A549 (cell line): ENCODE results near the gene CD58. TPM values are rescaled to one million over a fixed set of nuclear protein-coding genes. Genes with fewer than 3 reads are reported as not detected.

Source experiments
- ATAC-seq, 2 experiments: fragments of 200-7000 bp in 1 of 2; fragments of >200 bp in 1 of 2; cut with Nextera tagmentation in 1 of 2; cut with Tn5 transposase in 1 of 2; 3 replicates each; pipeline versions ENCODE4 v1.8.0 to v1.9.1; 2018 to 2020; ENCODE audit warnings: mild to moderate bottlenecking in 1 of 2, moderate library complexity in 1 of 2
- CTCF ChIA-PET: fragments of 300-600 bp; sonication (Branson Sonifier 250); formaldehyde crosslinking; extraction: SDS; loops from one replicate; lab custom pipeline; 2021; ENCODE audit warnings: antibody characterized with exemption, inconsistent platforms; lab: Yijun Ruan, JAX
- POLR2A ChIA-PET: fragments of 350-600 bp; formaldehyde crosslinking; extraction: SDS; loops from one replicate; lab custom pipeline; 2021; ENCODE audit warnings: antibody characterized with exemption, inconsistent platforms; lab: Yijun Ruan, JAX
- DNase-seq, 2 experiments: peaks; one replicate each; pipeline versions ENCODE4 v3.0.0 to v3.0.0-alpha.2; 2011 to 2016; ENCODE audit warnings: low read depth in 1 of 2, low spot score in 1 of 2
- FAIRE-seq: peaks from 2 replicates; lab custom pipeline; 2011; peaks lifted over from hg19 to GRCh38; lab: Jason Lieb, UNC
- H3K27ac ChIP-seq, 2 experiments: fragments of >200 bp; sonication (Bioruptor Twin); formaldehyde crosslinking; 3 replicates each; pipeline ENCODE4 v1.5.1; 2016 to 2017
- H3K4me1 ChIP-seq: fragments of >200 bp; sonication (Bioruptor Twin); formaldehyde crosslinking; 3 replicates; pipeline ENCODE4 v1.6.1; 2016
- H3K4me2 ChIP-seq: fragments of >200 bp; sonication (Bioruptor Twin); formaldehyde crosslinking; 3 replicates; pipeline ENCODE4 v1.6.1; 2016
- H3K4me3 ChIP-seq: fragments of >200 bp; sonication (Bioruptor Twin); formaldehyde crosslinking; 3 replicates; pipeline ENCODE4 v1.5.1; 2016
- H3K9me3 ChIP-seq: fragments of >200 bp; sonication (Bioruptor Twin); formaldehyde crosslinking; 3 replicates; pipeline ENCODE4 v1.6.1; 2016
- CHD2 ChIP-seq: fragments of 150-350 bp; IDR thresholded peaks from 2 replicates; pipeline ENCODE4 v1.6.1; 2014; ENCODE audit warnings: low read length; ENCODE audit not compliant: partially characterized antibody
- CHD4 ChIP-seq: fragments of 200-600 bp; sonication (generic); IDR thresholded peaks from 2 replicates; pipeline ENCODE4 v1.6.1; 2016; ENCODE audit warnings: antibody characterized with exemption, mild to moderate bottlenecking, borderline replicate concordance
- EHMT2 ChIP-seq: fragments of 200-600 bp; sonication (generic); IDR thresholded peaks from 2 replicates; pipeline ENCODE4 v1.6.1; 2016; ENCODE audit warnings: antibody characterized with exemption, low read depth, mild to moderate bottlenecking, moderate library complexity
- EP300 ChIP-seq, 2 experiments: fragments of >200 bp; sonication (Bioruptor Twin); formaldehyde crosslinking; IDR thresholded peaks; 2 replicates in 1 of 2; 3 replicates in 1 of 2; pipeline ENCODE4 v1.6.1; 2016 to 2017
- FOSB ChIP-seq: fragments of 250-450 bp; sonication (Bioruptor Pico); IDR thresholded peaks from 2 replicates; pipeline ENCODE4 v1.5.0; 2020; ENCODE audit warnings: mild to moderate bottlenecking, moderate library complexity
- FOSL2 ChIP-seq, 2 experiments: fragments of 450-650 bp in 1 of 2; fragments of >200 bp in 1 of 2; sonication (Bioruptor Twin) in 1 of 2; formaldehyde crosslinking; IDR thresholded peaks; 2 replicates each; pipeline versions ENCODE4 v1.5.0 to v1.6.1; 2016 to 2020; ENCODE audit warnings: mild to moderate bottlenecking in 1 of 2, moderate library complexity in 1 of 2
- HEYL ChIP-seq: fragments of 250-450 bp; sonication (Bioruptor Pico); IDR thresholded peaks from 2 replicates; pipeline ENCODE4 v1.8.0; 2021; ENCODE audit warnings: mild to moderate bottlenecking, moderate library complexity
- HOXA7 ChIP-seq: fragments of 250-450 bp; sonication (Bioruptor Pico); IDR thresholded peaks from 2 replicates; pipeline ENCODE4 v1.5.0; 2020; ENCODE audit warnings: mild to moderate bottlenecking, moderate library complexity
- HOXB5 ChIP-seq: fragments of 250-450 bp; sonication (Bioruptor Pico); IDR thresholded peaks from 2 replicates; pipeline ENCODE4 v1.5.0; 2020; ENCODE audit warnings: mild to moderate bottlenecking, moderate library complexity
- JUN ChIP-seq, 2 experiments: fragments of >200 bp; sonication (Bioruptor Twin); formaldehyde crosslinking; IDR thresholded peaks; 2 replicates in 1 of 2; 3 replicates in 1 of 2; pipeline ENCODE4 v1.6.1; 2016 to 2017
- KDM5A ChIP-seq: fragments of 200-600 bp; sonication (generic); IDR thresholded peaks from 2 replicates; pipeline ENCODE4 v1.6.1; 2016; ENCODE audit warnings: antibody characterized with exemption, mild to moderate bottlenecking
- MAZ ChIP-seq: fragments of 150-350 bp; IDR thresholded peaks from 2 replicates; pipeline ENCODE4 v1.6.1; 2014; ENCODE audit warnings: antibody characterized with exemption, low read depth, low read length, borderline replicate concordance
- NFE2L2 ChIP-seq: fragments of 150-350 bp; conservative IDR thresholded peaks from 2 replicates; pipeline ENCODE4 v1.6.1; 2014; ENCODE audit warnings: low read length
- NPAS2 ChIP-seq: fragments of 250-450 bp; sonication (Bioruptor Pico); IDR thresholded peaks from 2 replicates; pipeline ENCODE4 v1.8.0; 2022; ENCODE audit warnings: mild to moderate bottlenecking, moderate library complexity, borderline replicate concordance
- NR3C1 ChIP-seq: fragments of >200 bp; sonication (Bioruptor Twin); formaldehyde crosslinking; IDR thresholded peaks from 3 replicates; pipeline ENCODE4 v1.6.1; 2017
- RCOR1 ChIP-seq: fragments of 150-350 bp; IDR thresholded peaks from 2 replicates; pipeline ENCODE4 v1.6.1; 2014; ENCODE audit warnings: antibody characterized with exemption, low read length, low read depth
- RFX5 ChIP-seq: fragments of 450-650 bp; IDR thresholded peaks from 2 replicates; pipeline ENCODE4 v1.7.1; 2014; ENCODE audit warnings: antibody characterized with exemption, mild to moderate bottlenecking, moderate library complexity
- RNF2 ChIP-seq: fragments of 200-600 bp; sonication (generic); IDR thresholded peaks from 2 replicates; pipeline ENCODE4 v1.6.1; 2016; ENCODE audit warnings: low read depth, mild to moderate bottlenecking, antibody characterized with exemption, moderate library complexity, borderline replicate concordance
- SMC3 ChIP-seq: fragments of >200 bp; sonication (Bioruptor Twin); formaldehyde crosslinking; IDR thresholded peaks from 3 replicates; pipeline ENCODE4 v1.6.1; 2018; ENCODE audit warnings: inconsistent platforms
- SREBF2 ChIP-seq: fragments of 450-650 bp; IDR thresholded peaks from 2 replicates; pipeline ENCODE4 v1.6.1; 2014; ENCODE audit warnings: mild to moderate bottlenecking, moderate library complexity
- TP53 ChIP-seq: fragments of 250-450 bp; sonication (Bioruptor Pico); IDR thresholded peaks from 2 replicates; pipeline ENCODE4 v1.5.0; 2021; ENCODE audit warnings: mild to moderate bottlenecking, moderate library complexity
- ZFP36 ChIP-seq: fragments of 450-650 bp; IDR thresholded peaks from 2 replicates; pipeline ENCODE4 v1.6.1; 2014; ENCODE audit warnings: borderline replicate concordance; ENCODE audit not compliant: partially characterized antibody
- WGBS: methylation state at CpG from one replicate; pipeline ENCODE4 v1.1.6; 2017; ENCODE audit errors: missing lambda C conversion rate; 5-methylcytosine and 5-hydroxymethylcytosine counted together
- polyA plus RNA-seq, 4 experiments: library from polyadenylated mRNA; depleted of rRNA in 3 of 4; stranded (reverse); fragments of >200 nt; fragmentation: RNase III in 1 of 4; extraction: RNeasy Plus Mini Kit Qiagen cat#74134 plus additional on column Dnase treatment in 1 of 4; gene quantifications; 2 replicates in 3 of 4; 3 replicates in 1 of 4; pipeline ENCODE4 v1.2.3, GENCODE V29; 2011 to 2017
- TF ChIP-seq, protein P1 (sequence below): fragments of 250-450 bp; sonication (Bioruptor Pico); IDR thresholded peaks from 2 replicates; pipeline ENCODE4 v1.5.0; 2020; ENCODE audit warnings: low read depth, mild to moderate bottlenecking, moderate library complexity
- TF ChIP-seq, protein P2 (sequence below): fragments of 450-650 bp; IDR thresholded peaks from 2 replicates; pipeline ENCODE4 v1.6.1; 2014; ENCODE audit warnings: antibody characterized with exemption
- TF ChIP-seq, protein P3 (sequence below): fragments of 200-600 bp; sonication (generic); IDR thresholded peaks from 2 replicates; pipeline ENCODE4 v1.6.1; 2016; ENCODE audit warnings: antibody characterized with exemption, mild to moderate bottlenecking, moderate library complexity

Gene CD58
- polyA plus RNA-seq, 2 of the 4 experiments (the other 2 are of a cell fraction) = 22.4 to 38.4 TPM

GRCh38 chr1:116501870-116502244 is 69.0 kb downstream of the CD58 start:
- no peak for FAIRE-seq
- Histone ChIP-seq H3K9me3 (no peaks in the 10 kb centered on the region), H3K4me1 (peaks cover 31% of the 10 kb centered on the region), H3K4me2 (no peak overlapping the region), H3K27ac (no peak overlapping the region), H3K4me3 (no peak overlapping the region)
- DNase-seq = no peak
- TF ChIP-seq NR3C1 (no peak), CHD2 (no peak), HOXB5 (CRISPR knock-in tag) (no peak), SREBF2 (no peak), RNF2 (no peak), NFE2L2 (no peak)
- POLR2A ChIA-PET = no interaction called here
- no peak for ATAC-seq
- 65% methylated on average over 2 of the region's 2 CpGs for WGBS
- CTCF ChIA-PET = interaction anchor here (1.2 to 10.2 kb wide), 5 partner anchors 17 to 906 kb away, joined by 3 to 125 read pairs (median 7); no protein-coding TSS in a partner anchor

DNA sequence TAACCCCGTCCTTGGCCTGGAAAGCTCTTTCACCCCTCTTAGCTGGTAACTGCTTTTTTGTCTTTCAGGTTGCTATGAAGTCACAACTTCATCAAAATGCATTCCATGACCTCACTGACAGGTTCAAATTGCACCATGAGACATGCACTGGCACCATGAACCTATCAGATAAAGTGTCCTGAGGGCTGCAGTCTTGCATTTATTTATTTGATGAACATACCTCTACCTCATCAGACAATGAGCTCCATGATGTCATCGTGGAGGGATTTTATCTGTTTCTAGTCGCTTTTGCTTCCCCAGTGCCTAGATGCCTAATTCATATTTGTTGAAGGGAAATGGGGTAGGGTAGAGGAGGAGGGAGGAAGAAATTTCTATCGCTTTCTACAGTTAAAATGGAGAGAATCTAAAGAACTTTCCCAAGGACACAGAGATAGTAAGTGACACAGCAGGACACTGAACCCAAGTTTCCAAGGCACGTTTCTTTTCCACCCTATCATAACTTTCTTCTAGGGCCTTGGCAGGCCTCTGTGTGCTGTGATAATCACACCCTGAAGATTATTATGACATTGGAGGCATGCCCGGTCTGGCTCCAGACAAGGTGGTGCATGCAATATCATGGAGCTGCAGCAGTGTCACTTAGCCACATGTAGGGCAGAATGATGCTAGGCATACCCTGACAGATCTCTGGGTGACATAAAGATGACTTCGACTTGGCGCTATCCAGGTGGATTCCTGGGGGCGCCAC is 69.5 kb downstream of the CD58 start:
- no peak overlapping the region for H3K4me2 ChIP-seq
- DNase-seq = no peak
- H3K27ac ChIP-seq = no peak overlapping the region
- TF ChIP-seq RFX5 = no peak
- TF ChIP-seq TP53 (CRISPR knock-in tag) = no peak
- no peak for TF ChIP-seq MAZ
- TF ChIP-seq HEYL (CRISPR knock-in tag) = no peak
- no peak for TF ChIP-seq CHD4
- TF ChIP-seq, protein P1, sequence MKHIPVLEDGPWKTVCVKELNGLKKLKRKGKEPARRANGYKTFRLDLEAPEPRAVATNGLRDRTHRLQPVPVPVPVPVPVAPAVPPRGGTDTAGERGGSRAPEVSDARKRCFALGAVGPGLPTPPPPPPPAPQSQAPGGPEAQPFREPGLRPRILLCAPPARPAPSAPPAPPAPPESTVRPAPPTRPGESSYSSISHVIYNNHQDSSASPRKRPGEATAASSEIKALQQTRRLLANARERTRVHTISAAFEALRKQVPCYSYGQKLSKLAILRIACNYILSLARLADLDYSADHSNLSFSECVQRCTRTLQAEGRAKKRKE (CRISPR knock-in tag) = no peak
- no peak for TF ChIP-seq SMC3
- no peak for TF ChIP-seq EHMT2
- no peak for TF ChIP-seq FOSB (CRISPR knock-in tag)
- no peak for TF ChIP-seq EP300 (IDR thresholded peaks at IDR 0.05)
- TF ChIP-seq, protein P2, sequence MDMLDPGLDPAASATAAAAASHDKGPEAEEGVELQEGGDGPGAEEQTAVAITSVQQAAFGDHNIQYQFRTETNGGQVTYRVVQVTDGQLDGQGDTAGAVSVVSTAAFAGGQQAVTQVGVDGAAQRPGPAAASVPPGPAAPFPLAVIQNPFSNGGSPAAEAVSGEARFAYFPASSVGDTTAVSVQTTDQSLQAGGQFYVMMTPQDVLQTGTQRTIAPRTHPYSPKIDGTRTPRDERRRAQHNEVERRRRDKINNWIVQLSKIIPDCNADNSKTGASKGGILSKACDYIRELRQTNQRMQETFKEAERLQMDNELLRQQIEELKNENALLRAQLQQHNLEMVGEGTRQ = no peak
- TF ChIP-seq NPAS2 (CRISPR knock-in tag) = no peak
- TF ChIP-seq, protein P3, sequence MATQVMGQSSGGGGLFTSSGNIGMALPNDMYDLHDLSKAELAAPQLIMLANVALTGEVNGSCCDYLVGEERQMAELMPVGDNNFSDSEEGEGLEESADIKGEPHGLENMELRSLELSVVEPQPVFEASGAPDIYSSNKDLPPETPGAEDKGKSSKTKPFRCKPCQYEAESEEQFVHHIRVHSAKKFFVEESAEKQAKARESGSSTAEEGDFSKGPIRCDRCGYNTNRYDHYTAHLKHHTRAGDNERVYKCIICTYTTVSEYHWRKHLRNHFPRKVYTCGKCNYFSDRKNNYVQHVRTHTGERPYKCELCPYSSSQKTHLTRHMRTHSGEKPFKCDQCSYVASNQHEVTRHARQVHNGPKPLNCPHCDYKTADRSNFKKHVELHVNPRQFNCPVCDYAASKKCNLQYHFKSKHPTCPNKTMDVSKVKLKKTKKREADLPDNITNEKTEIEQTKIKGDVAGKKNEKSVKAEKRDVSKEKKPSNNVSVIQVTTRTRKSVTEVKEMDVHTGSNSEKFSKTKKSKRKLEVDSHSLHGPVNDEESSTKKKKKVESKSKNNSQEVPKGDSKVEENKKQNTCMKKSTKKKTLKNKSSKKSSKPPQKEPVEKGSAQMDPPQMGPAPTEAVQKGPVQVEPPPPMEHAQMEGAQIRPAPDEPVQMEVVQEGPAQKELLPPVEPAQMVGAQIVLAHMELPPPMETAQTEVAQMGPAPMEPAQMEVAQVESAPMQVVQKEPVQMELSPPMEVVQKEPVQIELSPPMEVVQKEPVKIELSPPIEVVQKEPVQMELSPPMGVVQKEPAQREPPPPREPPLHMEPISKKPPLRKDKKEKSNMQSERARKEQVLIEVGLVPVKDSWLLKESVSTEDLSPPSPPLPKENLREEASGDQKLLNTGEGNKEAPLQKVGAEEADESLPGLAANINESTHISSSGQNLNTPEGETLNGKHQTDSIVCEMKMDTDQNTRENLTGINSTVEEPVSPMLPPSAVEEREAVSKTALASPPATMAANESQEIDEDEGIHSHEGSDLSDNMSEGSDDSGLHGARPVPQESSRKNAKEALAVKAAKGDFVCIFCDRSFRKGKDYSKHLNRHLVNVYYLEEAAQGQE = no peak
- TF ChIP-seq ZFP36 = no peak
- TF ChIP-seq RCOR1 = no peak
- no peak for TF ChIP-seq FOSL2 (IDR thresholded peaks at IDR 0.05)
- no peak for TF ChIP-seq FOSL2 (CRISPR knock-in tag; IDR thresholded peaks at IDR 0.05)
- TF ChIP-seq KDM5A = no peak
- no peak for TF ChIP-seq HOXA7
- TF ChIP-seq JUN (IDR thresholded peaks at IDR 0.05) = no peak
- H3K4me3 ChIP-seq = no peak overlapping the region
- ChIA-PET POLR2A (no interaction called here), CTCF (interaction anchor here (1.2 to 10.2 kb wide), 4 partner anchors 16 to 905 kb away, joined by 3 to 125 read pairs (median 56); no protein-coding TSS in a partner anchor)
- peaks cover 30% of the 10 kb centered on the region for H3K4me1 ChIP-seq
- WGBS = 86% methylated on average over 9 of the region's 9 CpGs
- no peak for ATAC-seq
- no peaks in the 10 kb centered on the region for H3K9me3 ChIP-seq
- FAIRE-seq = no peak
